IPS-15b (cell line): ENCODE data around the gene CD1D.

Experiments
- H3K27me3 ChIP-seq: one replicate; pipeline ENCODE4 v1.6.1; 2013; ENCODE audit warnings: low read length; ENCODE audit not compliant: control insufficient read depth, insufficient read depth
- H3K36me3 ChIP-seq: one replicate; pipeline ENCODE4 v1.6.1; 2013; ENCODE audit warnings: low read length; ENCODE audit not compliant: control insufficient read depth, insufficient read depth
- H3K4me1 ChIP-seq: one replicate; pipeline ENCODE4 v1.6.1; 2013; ENCODE audit warnings: mild to moderate bottlenecking, low read length; ENCODE audit not compliant: control insufficient read depth, insufficient read depth
- H3K4me3 ChIP-seq: one replicate; pipeline ENCODE4 v1.5.1; 2013; ENCODE audit warnings: low read depth, low read length
- H3K9ac ChIP-seq: one replicate; pipeline ENCODE4 v1.6.1; 2013; ENCODE audit warnings: low read depth, mild to moderate bottlenecking, low read length
- H3K9me3 ChIP-seq: one replicate; pipeline ENCODE4 v1.6.1; 2013; ENCODE audit warnings: mild to moderate bottlenecking, low read length; ENCODE audit not compliant: control insufficient read depth, insufficient read depth

Gene CD1D

DNA sequence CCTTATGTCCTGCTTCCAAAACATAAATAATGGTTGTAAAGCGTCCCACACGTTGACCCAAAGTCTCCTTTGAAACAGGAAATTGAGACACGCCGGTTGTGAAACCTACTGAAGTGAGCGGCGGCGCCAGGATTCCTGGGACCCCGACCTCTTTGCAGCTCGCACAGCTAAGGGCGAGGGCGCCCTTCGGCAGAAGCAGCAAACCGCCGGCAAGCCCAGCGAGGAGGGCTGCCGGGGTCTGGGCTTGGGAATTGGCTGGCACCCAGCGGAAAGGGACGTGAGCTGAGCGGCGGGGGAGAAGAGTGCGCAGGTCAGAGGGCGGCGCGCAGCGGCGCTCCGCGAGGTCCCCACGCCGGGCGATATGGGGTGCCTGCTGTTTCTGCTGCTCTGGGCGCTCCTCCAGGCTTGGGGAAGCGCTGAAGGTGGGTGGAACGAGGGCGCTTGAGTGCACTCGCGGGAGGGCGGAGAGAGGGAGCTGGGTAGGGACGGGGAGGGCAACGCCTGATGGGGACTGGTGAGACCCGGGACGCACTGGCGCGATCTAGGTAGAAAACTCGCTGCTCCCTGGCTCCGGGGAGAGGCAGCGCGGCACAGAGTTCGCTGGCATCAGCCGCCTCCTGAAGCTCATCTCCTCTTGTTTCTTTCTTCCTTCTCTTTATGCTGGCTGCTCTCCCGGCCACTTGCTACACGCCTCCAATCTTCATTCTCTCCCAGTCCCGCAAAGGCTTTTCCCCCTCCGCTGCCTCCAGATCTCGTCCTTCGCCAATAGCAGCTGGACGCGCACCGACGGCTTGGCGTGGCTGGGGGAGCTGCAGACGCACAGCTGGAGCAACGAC, at the start of gene CD1D:
CD1D (plus strand) TSS at position 155 of the 836 bp plus-strand sequence; CDS start at position 362, 207 bp downstream.
- Histone ChIP-seq H3K4me3 (peak within 1 kb of the TSS; percentile 72), H3K4me1 (peaks cover 10% of the 10 kb centered on the region), H3K36me3 (no peaks in the 10 kb centered on the region), H3K9me3 (no peaks in the 10 kb centered on the region), H3K27me3 (peaks cover 87% of the 10 kb centered on the region), H3K9ac (peak within 1 kb of the TSS; percentile 18)

DNA sequence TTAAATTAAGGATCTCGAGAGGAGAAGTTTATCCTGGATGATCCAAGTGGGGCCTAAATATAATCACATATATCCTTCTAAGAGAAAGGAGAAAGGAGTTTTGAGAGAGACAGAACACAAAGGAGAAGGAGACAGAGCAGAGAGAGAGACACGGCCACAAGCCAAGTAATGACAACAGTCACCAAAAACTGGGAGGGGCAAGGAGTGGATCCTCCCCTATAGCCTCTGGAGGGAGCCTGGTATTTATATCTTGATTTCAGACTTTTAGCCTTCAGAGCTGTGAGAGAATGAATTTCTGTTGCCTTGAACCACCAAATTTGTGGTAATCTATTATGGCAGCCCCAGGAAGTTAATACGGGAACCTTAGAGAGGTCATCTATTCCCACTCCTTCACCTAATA, 49.5 kb upstream of the CD1D start:
- Histone ChIP-seq H3K4me1 (no peaks in the 10 kb centered on the region), H3K9me3 (no peaks in the 10 kb centered on the region), H3K9ac (no peak overlapping the region), H3K27me3 (no peaks in the 10 kb centered on the region), H3K36me3 (no peaks in the 10 kb centered on the region), H3K4me3 (no peak overlapping the region)

- Histone ChIP-seq H3K9me3 (no peaks in the 10 kb centered on the region), H3K4me3 (no peak overlapping the region), H3K9ac (no peak overlapping the region), H3K27me3 (peaks cover 2% of the 10 kb centered on the region), H3K4me1 (no peaks in the 10 kb centered on the region), H3K36me3 (no peaks in the 10 kb centered on the region)
Measured at GRCh38 chr1:158140764-158141192, 39.9 kb upstream of the CD1D start.

GRCh38 chr1:158145173-158145719, 35.4 kb upstream of the CD1D start:
- H3K4me3 ChIP-seq: no peak overlapping the region
- no peaks in the 10 kb centered on the region for H3K36me3 ChIP-seq
- no peaks in the 10 kb centered on the region for H3K4me1 ChIP-seq
- no peaks in the 10 kb centered on the region for H3K9me3 ChIP-seq
- H3K9ac ChIP-seq: no peak overlapping the region
- peaks cover 22% of the 10 kb centered on the region for H3K27me3 ChIP-seq

GRCh38 chr1:158146165-158146564, 34.5 kb upstream of the CD1D start:
- Histone ChIP-seq H3K36me3 (no peaks in the 10 kb centered on the region), H3K27me3 (peaks cover 31% of the 10 kb centered on the region), H3K9ac (no peak overlapping the region), H3K4me1 (no peaks in the 10 kb centered on the region), H3K4me3 (no peak overlapping the region), H3K9me3 (no peaks in the 10 kb centered on the region)

GRCh38 chr1:158146739-158147138, 34.0 kb upstream of the CD1D start:
- Histone ChIP-seq H3K4me3 (no peak overlapping the region), H3K9me3 (no peaks in the 10 kb centered on the region), H3K4me1 (no peaks in the 10 kb centered on the region), H3K27me3 (peaks cover 35% of the 10 kb centered on the region), H3K9ac (no peak overlapping the region), H3K36me3 (no peaks in the 10 kb centered on the region)

DNA sequence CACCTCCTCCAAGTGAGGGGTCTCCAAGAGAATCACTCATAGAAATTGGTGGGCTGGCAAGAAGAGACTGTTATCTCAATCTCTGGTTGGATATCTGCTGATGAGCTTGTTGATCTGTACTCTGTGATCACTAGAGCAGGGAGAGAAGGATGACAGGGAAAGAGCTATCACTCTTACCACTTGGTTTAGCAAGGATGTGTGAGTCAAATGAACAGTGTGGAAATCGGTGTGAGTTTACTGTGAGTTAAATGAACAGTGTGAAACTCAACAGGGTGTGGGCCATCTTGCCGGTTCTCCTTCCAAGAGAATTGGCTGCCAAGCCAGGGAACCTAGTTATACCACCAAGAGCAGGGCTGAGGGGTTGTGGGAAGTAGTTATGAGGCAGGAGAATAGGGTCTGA, 33.3 kb upstream of the CD1D start:
- Histone ChIP-seq H3K36me3 (no peaks in the 10 kb centered on the region), H3K4me3 (no peak overlapping the region), H3K9ac (no peak overlapping the region), H3K9me3 (no peaks in the 10 kb centered on the region), H3K4me1 (no peaks in the 10 kb centered on the region), H3K27me3 (peaks cover 38% of the 10 kb centered on the region)

GRCh38 chr1:158147869-158148268, 32.8 kb upstream of the CD1D start:
- no peaks in the 10 kb centered on the region for H3K9me3 ChIP-seq
- no peak overlapping the region for H3K4me3 ChIP-seq
- H3K27me3 ChIP-seq: peaks cover 42% of the 10 kb centered on the region
- H3K36me3 ChIP-seq: no peaks in the 10 kb centered on the region
- no peak overlapping the region for H3K9ac ChIP-seq
- no peaks in the 10 kb centered on the region for H3K4me1 ChIP-seq

DNA sequence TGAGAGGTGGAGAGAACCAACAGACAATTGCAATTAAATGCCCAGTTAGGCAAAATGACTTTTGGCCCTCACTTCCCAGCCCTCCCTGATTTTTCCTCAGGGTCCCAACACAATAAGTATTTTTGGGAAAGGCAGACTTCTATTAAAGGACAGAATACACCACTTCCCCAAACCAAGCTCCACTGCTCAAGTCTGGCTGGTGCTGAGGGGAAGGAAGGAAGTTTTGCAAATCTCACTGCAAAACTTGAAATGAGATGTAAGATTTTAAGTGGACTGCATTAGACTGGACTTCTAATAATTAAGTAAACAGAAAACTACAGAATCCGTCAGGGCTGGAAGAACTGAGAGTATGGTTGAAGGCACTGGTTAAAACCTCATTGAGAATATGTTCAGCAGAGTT, 32.2 kb upstream of the CD1D start:
- H3K9me3 ChIP-seq: no peaks in the 10 kb centered on the region
- H3K4me1 ChIP-seq: no peaks in the 10 kb centered on the region
- peaks cover 42% of the 10 kb centered on the region for H3K27me3 ChIP-seq
- no peak overlapping the region for H3K9ac ChIP-seq
- no peaks in the 10 kb centered on the region for H3K36me3 ChIP-seq
- no peak overlapping the region for H3K4me3 ChIP-seq

DNA sequence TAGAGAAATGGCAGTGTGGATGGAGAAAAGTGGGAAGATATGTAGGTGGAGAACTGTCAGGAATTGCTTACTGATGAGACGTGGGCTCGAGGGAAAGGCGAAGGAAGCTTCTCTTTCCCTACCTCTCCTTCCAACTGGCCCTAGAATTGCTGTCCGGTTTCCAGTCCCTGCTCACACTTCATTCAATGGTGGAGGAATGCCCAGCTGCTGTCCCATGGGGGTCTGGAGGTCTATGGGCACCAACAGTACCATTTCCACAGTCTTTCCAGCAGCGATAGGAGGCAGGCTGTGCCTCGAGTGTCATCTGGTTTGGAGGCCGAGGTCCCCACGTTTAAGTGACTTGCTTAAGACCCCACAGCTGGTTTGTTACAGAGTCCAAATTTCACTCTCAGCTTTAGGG, 31.5 kb upstream of the CD1D start:
- Histone ChIP-seq H3K9ac (no peak overlapping the region), H3K27me3 (peaks cover 42% of the 10 kb centered on the region), H3K4me3 (peak overlapping the region; percentile 61), H3K9me3 (no peaks in the 10 kb centered on the region), H3K4me1 (no peaks in the 10 kb centered on the region), H3K36me3 (no peaks in the 10 kb centered on the region)

DNA sequence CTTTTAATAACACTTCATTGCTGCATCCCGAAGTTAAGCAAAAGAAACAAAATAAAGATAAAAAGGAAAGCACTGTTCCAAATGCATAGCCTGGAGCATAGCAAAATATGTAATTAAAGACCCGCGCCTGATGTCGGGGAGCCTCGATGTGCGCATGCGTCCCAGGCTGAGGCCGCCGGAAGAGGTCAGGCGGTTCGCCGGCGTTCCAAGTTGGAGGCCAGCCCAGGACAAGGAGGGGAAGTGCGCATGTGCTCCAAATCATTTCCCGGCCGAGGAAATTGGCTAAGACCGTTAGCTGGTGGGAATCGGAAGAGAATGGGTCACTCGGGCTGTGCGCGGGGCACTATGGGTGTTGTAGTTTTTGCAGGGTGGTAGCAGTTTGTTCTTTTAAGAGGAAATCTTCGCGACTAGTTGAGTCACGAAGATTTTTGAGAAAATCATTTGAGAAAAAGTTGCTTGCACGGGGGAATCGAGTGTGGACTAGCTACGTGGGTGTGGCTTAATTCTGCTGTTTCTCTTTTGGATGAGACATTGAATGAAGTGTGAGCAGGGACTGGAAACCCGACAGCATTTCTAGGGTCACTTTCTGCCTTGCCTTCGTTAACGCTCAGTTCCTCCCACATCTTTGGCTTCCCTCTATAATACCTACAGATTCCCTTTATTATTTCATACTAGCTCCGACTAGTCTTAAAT, 31.0 kb upstream of the CD1D start:
- Histone ChIP-seq H3K9ac (no peak overlapping the region), H3K4me3 (peak overlapping the region; percentile 61), H3K27me3 (peaks cover 42% of the 10 kb centered on the region)

DNA sequence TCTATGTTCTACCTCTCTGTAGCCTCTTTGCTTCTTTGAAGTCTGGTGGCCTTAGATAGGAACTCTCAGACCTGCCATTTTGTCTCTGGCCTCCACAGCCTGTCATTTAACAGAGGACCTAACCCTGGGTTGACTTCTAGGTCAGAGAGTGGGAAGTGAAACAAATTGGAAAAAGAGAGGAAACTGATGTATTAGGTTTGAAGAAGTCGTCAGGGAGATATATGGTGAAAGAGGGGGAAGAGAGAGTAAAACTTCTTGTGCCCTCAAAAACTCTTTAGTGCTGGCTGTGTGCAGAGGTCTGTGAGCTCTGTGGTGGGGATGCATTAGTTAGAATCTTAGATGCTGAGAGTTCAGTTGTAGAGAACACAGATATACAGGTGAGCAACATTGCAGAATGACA, 30.2 kb upstream of the CD1D start:
- no peaks in the 10 kb centered on the region for H3K9me3 ChIP-seq
- H3K9ac ChIP-seq: no peak overlapping the region
- no peaks in the 10 kb centered on the region for H3K36me3 ChIP-seq
- peaks cover 42% of the 10 kb centered on the region for H3K27me3 ChIP-seq
- H3K4me1 ChIP-seq: peaks cover 4% of the 10 kb centered on the region
- no peak overlapping the region for H3K4me3 ChIP-seq

More for the DNA sequence above, 31.0 kb upstream of the CD1D start:
- Histone ChIP-seq H3K4me1 (peaks cover 3% of the 10 kb centered on the region), H3K36me3 (no peaks in the 10 kb centered on the region), H3K9me3 (no peaks in the 10 kb centered on the region)
